Activated CD4-positive, alpha-beta T cell treated with anti-CD3 and anti-CD28 coated beads, Interleukin-2, Interleukin-6, amounts not matched to agents 100 ng/mL and 50 ng/mL, durations not matched to agents 16 hours and 8 hours (primary cell): ENCODE data around the gene WDR62.

Experiments
- DNase-seq: peaks from one replicate; pipeline ENCODE4 v3.0.0-alpha.2; 2020

Gene WDR62

DNA sequence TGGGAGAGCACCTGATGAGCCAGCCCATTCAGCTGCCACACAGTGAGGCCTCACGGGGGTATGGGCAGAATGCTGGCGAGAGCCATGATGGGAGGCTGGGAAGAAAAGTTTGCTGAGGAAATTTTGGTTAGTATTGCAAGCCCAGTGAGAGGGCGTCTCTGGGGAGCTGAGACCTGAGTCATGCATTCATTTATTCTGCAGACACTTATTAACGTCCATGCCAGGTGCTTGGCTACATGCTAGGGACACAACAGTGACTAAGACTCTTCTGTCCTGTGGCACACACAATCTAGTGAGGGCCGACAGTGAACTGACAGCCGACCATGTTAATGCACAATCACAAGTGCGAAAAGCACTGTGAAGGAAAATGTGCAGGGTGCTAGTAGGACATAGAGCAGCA is 27.2 kb downstream of the WDR62 start:
- no peak for DNase-seq

DNA sequence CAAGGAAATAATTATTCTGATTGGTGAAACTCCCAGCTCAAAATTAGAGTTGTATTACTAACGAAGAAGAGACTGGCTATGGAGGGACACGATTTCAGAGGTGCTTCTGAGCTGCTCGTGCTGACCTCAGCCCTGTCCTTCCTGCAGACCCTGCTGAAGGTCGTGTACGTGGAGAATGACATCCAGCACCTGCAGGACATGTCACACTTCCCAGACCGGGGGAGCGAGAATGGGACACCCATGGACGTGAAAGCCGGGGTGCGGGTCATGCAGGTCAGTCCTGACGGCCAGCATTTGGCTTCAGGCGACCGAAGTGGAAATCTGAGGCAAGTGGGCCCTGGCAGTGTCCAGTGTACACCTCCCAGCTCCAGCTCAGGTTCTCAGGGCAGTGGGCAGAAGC is 28.2 kb downstream of the WDR62 start:
- DNase-seq: no peak

DNA sequence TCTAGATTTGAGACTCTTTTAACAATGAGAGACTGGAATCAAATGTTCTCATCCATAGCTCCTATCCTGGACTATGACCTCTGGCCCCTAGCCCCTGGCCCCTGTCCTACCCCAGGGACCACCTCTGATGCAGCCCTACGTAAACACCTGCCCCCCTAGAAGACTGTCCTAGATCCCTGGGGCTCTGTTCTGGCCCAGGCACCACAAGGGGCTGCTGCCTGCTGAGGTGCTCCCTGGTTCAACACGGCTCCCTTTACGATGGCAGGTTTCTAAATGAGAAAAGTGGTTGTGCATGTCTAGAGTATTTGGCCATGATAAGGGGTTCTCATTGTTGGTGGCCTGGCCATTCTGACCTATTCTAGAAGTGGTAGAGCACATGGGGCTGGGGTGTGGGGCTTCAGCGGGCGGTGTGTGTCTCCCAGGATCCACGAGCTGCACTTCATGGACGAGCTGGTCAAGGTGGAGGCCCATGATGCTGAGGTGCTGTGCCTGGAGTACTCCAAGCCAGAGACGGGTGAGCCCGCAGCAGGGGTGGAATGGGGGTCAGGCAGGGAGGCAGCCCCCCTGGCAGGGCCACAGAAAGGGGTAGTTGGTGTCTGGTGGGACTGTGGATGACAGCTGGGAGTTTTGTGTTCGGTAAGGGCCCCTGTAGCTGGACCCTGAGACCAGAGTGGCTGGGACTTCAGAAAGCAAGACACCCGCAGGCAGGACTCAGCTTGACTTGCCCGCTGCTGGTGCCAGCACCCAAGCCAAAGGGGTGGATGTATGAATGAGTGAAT is 29.7 kb downstream of the WDR62 start:
- DNase-seq: no peak

DNA sequence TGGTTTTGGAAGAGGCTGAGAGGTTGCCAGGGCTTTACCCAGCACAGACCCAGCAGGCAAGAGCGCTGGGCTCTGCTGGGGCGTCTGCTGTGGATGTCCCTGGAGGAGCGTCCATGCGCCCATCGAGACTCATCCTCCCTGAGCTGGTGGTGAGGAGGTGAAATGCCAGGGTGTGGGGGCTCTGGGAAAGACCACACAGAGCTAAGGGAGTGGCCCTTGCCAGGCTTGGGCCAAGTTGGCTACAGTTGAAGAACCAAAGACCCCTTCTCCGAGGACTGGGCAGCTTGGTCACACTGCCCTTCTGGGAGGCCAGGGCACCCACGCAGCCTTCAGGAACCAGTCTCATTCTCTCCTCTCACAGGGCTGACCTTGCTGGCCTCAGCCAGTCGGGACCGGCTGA is 31.6 kb downstream of the WDR62 start:
- DNase-seq: no peak

DNA sequence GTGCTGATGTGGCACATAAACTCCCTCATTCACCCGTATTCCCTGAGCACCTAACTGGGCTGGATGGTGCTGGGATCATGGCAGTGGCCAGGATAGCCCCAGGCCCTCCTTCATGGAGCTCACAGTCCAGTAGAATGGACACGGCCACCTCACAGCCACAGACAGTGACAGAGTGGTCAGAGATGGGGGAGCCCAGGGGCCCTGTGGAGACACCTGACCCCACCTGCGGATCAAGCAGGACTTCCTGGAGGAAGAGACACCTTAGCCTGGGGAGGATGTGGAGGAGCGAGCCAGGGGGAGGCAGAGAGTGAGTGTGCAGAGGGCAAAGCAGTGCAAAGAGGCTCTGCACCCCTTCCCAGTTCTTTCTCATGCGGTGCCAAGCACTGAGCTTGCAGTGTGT is 35.1 kb downstream of the WDR62 start:
- no peak for DNase-seq

DNA sequence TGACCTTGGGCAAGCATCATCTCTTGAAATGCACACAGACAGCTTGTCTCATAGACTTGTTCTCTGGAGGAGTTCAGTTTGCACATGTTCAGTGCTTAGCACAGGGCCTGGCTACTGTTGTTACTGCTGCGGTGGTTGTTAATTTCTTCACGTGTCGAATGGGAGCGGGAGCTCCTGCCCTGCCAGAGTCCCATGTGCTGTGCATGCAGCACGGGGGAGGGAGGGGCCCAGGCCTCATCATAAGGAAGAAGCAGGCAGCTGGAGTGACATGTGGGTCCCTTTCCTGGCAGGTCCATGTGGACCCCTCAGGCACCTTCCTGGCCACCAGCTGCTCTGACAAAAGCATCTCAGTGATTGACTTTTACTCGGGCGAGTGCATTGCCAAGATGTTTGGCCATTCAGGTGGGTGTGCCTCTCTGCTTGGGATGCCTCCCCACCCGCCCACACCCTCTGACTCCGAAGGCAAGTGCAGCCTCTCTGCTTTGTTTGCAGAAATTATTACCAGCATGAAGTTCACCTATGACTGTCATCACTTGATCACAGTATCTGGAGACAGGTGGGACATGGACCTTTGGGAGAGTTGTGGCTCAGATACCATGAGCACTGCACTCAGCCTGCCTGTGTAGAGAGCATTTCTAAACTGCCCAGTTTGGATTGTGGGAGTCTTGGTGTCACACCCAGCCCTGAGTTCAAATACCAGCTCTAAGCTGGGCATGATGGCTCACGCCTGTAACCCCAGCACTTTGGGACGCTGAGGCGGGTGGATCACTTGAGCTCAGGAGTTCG is 36.4 kb downstream of the WDR62 start:
- no peak for DNase-seq

DNA sequence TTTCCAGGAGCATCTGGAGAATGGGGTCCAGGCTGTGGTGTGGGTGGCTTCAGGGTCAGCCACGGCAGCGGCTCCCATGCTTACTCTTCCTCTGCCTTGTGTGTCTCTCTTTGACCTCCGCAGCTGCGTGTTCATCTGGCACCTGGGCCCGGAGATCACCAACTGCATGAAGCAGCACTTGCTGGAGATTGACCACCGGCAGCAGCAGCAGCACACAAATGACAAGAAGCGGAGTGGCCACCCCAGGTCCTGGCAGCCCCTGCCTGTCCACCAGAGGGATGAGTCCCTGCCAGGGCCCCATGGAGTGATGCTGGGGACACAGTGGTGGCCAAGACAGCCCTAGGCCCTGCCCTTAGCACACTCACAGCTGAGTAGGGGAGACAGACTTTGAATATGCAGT is 37.9 kb downstream of the WDR62 start:
- DNase-seq: no peak

DNA sequence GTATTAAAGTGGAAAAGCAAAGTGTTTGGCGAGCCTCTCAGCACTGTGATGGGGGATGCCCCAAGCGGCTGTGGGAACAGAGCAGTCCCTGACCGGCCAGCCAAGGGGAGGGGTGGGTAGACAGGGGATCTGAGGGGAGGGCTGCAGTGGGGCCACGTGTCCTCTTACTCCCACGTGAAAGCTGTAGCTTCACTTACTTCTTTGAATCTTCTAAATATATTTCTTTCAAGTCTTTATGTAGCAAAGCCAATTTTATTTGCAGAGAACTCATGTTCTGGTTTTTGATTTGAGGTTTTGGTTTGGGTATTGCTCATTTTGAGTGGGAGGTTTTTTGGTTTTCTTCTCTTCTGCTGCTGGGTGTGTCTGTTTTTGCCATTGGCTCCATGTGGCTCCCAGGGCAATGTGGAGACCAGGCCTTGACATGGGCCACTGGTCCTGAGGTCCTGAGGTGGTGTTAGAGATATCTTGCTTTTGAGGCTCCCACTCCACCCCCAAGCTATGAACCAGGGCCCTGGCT is 38.5 kb downstream of the WDR62 start:
- peak; percentile 41 for DNase-seq

DNA sequence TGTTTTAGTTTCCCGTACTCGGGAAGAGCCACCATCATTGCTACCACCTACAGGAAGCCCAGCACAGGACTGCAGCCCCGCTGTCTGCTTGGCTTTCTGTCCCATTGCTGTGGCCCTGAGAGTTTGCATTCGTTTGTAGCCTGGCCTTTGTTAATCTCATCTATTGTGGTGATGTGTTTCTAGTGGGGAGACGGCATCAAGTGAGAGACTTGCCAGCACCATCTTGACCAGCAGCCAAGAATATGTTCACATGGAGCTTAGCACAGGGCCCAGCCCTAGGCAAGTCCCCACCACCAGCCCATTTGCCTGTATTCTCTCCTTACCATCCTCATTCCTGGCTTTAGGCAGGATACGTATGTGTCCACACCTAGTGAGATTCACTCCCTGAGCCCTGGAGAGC is 39.0 kb downstream of the WDR62 start:
- no peak for DNase-seq

DNA sequence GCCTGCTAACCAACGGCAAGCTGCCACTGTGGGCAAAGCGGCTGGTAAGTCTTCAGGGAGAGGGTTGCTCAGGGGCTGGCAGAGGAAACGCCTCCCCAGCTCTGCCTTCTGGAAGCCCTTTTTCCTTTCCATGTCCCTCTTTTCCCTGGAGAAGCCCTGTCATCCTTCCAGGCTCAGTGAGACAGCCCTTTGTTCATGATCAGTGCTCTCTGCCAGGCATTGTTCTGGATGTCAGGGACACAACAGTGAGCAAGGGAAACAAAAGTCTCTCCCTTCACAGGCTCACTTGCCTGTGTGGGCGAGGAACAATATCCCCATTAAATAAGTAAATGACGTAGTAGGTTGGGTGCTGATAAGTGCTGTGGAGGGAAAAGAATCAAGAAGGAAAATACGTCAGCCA is 42.3 kb downstream of the WDR62 start:
- DNase-seq: no peak

DNA sequence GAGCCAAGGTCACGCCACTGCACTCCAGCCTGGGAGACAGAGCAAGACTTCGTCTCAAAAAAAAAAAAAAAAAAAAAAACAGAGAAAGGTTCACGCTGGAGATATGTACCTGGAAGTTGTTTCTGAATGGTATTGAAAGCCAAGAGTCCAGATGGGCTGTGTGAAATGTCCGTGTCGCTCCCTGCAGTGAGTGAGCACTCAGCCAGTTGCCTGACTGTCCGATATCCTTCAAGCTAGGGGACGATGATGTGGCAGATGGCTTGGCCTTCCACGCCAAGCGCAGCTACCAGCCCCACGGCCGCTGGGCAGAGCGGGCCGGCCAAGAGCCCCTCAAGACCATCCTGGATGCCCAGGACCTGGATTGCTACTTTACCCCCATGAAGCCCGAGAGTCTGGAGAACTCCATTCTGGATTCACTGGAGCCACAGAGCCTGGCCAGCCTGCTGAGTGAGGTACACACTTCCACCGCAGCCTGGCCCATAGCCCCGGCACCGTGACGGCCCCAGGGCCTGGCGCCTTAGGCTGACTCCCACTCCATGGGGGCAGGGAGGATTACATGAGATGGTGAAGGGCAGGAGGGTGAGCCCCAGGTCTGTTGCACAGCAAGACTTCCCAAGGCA is 44.6 kb downstream of the WDR62 start:
- DNase-seq: no peak

DNA sequence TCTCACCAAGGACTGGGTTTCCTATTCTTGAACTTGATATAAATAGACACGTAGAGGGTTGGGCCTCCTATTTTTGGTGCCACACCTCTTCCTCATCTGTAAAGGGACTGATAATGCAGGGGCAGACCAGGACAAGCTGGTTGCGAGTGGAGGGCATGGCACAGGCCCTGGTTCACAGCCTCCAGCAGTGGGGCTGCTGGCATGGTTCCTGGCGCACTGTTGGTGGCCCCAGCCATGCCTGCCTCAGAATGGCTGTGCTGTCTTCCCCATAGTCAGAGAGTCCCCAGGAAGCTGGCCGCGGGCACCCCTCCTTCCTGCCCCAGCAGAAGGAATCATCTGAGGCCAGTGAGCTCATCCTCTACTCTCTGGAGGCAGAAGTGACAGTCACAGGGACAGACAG is 45.8 kb downstream of the WDR62 start:
- no peak for DNase-seq

DNA sequence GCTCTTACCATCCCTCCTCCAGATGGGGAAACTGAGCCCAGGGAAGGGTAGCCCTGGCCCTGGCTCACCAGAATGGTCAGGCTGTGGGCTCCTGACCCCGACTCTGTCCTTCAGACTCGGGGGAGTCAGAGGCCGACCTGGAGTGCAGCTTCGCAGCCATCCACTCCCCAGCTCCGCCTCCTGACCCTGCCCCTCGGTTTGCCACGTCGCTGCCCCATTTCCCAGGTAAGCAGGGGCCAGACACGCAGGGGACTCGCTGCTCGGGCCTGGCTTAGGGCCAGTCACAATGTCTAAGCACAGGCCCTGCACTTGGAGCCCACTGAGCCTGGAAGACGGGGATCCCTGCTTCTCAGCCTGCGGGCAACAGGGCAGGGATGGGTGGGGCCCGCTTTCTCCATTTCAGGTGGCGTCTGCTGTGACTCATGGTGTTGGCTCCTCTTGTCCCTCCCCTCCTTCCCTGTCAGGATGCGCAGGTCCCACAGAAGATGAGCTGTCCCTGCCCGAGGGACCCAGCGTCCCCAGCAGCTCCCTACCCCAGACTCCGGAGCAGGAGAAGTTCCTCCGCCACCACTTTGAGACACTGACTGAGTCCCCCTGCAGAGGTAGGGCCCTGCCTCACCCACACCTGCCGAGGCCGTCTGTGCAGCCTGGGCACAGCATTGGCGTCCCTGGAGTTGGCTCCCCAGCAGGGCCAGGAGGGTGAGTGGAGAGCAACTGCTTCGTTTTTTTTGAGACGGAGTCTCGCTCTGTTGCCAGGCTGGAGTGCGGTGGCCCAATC is 47.0 kb downstream of the WDR62 start:
- no peak for DNase-seq

DNA sequence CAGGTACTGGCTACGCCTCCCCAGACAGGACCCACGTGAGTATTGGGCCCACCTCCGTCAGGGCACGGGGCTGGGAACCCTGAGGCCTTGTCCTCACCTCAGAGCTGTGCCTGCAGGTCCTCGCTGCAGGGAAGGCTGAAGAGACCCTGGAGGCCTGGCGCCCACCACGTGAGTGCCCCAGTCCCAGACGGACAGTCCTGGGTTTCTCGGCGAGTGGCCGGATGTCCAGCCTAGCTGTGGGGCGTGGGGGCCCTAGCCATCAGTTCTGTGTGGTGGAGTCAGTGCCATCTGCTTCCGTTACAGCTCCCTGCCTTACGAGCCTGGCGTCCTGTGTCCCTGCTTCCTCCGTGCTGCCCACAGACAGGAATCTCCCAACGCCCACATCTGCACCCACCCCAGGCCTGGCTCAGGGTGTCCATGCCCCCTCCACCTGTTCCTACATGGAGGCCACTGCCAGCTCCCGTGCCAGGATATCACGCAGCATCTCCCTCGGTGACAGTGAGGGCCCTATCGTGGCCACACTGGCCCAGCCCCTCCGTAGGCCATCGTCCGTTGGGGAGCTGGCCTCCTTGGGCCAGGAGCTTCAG is 48.4 kb downstream of the WDR62 start:
- DNase-seq: no peak

DNA sequence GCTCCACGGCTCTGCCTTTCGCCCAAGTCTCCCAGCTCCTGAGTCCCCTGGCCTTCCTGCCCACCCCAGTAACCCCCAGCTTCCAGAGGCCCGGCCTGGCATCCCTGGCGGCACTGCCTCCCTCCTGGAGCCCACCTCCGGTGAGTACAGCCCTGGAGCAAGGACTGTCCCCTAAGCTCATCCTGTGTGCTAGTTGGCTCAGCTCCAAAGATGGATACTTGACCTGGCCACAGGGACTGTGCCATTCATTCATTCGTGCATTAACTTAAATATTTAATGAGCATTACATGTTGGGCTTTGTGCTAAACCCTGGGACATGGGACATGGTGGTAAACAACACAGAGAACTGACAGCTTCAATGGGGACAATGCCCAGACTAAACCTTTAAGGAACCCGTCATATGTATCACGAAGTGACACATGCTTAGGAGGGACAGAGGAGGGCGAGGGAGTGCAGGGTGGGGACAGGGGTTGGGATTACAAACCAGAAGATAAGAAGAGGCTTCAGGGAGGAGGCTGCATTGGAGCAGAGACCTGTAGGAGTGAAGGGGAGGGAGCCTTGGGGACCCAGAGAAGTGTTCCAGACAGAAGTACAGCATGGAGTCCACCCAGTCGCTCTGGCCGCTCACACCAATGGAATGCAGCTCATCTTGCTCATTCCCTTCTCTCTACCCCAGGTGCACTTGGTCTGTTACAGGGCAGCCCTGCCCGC is 49.3 kb downstream of the WDR62 start:
- no peak for DNase-seq

DNA sequence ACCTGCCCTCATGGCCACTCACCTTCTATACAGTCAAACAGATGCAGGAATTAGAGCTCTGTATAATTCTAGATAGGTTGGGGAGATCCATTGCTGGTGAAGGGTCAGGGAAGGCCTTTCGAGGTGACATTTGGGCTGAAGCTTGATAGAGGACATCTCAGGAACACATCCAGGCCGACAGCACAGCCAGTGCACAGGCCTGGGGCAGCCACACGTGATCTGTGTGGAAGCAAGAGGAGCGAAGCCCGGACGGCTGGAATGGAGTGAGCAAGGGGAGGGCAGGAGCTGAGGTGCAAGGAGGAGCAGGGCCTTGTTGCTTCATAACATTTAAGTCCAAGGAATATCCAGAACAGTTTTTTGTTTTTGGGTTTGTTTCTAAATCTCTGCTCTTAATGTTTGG is 51.7 kb downstream of the WDR62 start:
- DNase-seq: no peak

DNA sequence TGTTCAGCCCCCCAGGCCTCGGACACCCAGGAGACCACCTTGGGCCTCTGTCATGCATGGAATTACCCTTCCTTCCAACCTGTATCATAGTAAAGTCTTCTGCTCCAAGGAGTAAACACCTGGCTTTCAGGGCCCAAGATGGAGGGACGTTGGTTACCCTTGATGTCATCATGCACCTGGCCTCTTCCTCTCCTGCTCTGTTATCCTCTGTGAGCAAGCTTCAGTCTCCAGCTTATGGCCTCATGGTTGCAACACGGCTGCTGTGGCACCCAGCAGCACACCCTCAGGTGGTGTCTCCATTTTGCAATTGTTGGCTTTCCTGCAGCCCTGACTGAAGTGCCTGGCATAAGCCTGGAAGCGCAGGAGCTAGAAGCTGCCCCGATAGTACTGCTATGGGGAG is 52.3 kb downstream of the WDR62 start:
- DNase-seq: no peak

DNA sequence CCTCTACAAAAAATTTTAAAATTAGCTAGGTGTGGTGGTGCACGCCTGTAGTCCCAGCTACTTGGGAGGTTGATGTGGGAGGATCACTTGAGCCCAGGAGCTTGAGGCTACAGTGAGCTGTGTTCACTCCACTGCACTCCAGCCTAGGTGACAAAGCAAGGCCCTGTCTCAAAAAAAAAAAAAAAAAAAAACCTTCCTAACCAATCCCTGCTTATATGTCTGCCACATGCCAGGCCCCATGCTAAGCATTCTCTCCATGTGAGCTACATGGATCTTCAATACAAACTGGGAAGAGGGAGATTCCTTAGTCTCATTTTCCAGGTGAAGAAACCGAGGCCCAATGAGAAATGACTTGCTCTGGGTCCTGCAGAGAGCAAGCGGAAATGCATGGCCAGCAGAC is 54.0 kb downstream of the WDR62 start:
- DNase-seq: no peak

DNA sequence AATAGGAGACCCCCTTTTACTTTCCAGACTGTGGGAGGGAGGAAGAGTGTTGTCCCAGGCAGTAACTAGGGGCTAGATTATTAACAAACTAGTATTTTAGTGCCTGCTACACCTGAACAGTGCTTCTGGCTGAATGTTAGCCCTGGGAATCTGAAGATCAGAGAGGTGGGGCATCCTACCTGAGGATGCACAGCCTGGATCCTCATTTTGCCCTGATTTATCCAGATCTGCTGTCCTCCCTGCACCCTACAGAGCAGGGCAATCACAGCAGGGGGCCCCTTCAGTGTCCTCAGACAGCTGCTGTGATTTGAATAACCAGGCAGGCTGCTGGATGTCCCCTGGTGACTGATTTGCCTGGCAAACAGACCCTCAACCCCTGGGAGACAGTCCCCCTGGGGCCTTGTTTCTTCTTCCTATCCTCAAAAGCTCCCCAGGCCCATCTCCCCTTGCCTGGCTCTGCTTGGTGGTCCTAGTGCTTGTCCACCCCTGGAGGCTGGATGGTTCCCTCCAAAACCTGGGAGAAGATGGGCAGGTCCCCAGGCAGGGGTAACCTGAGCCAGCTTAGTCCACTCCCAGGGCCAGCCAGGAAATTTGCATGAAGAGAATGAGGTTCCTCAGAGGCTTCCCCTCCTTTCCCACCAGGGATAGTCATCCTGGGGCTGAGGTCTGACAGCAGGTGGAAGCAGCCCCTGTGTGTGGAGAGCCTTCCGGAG is 55.9 kb downstream of the WDR62 start, which contains the start of gene OVOL3:
Gene OVOL3, plus strand, starts transcription at position 657 of the 713 bp plus-strand sequence. CDS start 60 bp downstream, outside the sequence.
- no peak for DNase-seq

DNA sequence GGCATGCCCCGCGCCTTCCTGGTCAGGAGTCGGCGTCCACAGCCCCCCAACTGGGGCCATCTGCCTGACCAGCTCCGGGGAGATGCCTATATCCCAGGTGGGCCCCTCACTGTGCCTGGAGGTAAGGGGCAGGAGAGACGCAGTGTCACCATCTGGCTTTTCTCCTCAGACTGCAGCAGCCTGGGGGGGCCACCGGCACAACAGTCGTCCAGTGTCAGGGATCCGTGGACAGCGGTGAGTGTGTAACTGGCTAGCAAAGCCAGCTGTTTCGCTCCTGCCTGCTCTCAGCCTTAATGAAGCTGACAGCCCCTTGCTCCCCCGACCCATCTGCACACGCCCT is 56.5 kb downstream of the WDR62 start:
- DNase-seq: no peak

DNA sequence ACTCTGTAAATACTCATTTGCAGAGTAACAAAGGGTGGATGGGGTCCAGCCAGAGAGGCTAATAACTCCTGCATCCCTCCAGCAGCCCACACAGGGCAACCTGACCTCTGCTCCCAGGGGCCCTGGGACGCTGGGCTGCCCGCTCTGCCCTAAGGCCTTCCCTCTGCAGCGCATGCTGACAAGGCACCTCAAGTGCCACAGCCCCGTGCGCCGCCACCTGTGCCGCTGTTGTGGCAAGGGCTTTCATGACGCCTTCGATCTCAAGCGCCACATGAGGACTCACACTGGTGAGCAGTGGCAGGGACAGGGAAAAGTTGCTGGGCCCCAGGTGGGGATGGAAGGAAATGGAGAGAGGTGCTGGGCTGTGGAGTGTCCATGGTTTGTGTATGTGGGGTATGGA is 58.0 kb downstream of the WDR62 start:
- DNase-seq: no peak
